ENCODE results near the gene GNL3.
"Not testable (repeated sequence)": the region's sequence is repeated elsewhere in the genome, so short reads cannot be mapped to it uniquely, and the experiment has no call there.

Gene GNL3

GRCh38 chr3:52685709-52686691, at the start of gene GNL3, which contains the start of gene PBRM1:
Gene GNL3 (plus strand): TSS chr3:52686032. CDS start chr3:52686093, 61 bp downstream.
Gene PBRM1 (minus strand): TSS chr3:52685913.
- peak; percentile 90 for DNase-seq

GRCh38 chr3:52636673-52637072, 49.2 kb upstream of the GNL3 start:
- no peak for DNase-seq

GRCh38 chr3:52645549-52645948, 40.3 kb upstream of the GNL3 start:
- no peak for DNase-seq

- DNase-seq: no peak
Measured at GRCh38 chr3:52649461-52650210, 36.2 kb upstream of the GNL3 start.

GRCh38 chr3:52650439-52650838, 35.4 kb upstream of the GNL3 start:
- no peak for DNase-seq

GRCh38 chr3:52651592-52651991, 34.2 kb upstream of the GNL3 start:
- DNase-seq: no peak

- DNase-seq: no peak
Measured at GRCh38 chr3:52655895-52656294, 29.9 kb upstream of the GNL3 start.

GRCh38 chr3:52660046-52660445, 25.8 kb upstream of the GNL3 start:
- DNase-seq: no peak

- no peak for DNase-seq
Measured at GRCh38 chr3:52663098-52663497, 22.7 kb upstream of the GNL3 start.

GRCh38 chr3:52670621-52671521, 15.0 kb upstream of the GNL3 start:
- no peak for DNase-seq

- no peak for DNase-seq
Measured at GRCh38 chr3:52671676-52672075, 14.2 kb upstream of the GNL3 start.

GRCh38 chr3:52676201-52676600, 9.6 kb upstream of the GNL3 start:
- DNase-seq: not testable (repeated sequence)

GRCh38 chr3:52678265-52679198, 7.3 kb upstream of the GNL3 start:
- DNase-seq: no peak

GRCh38 chr3:52679199-52679538, 6.7 kb upstream of the GNL3 start:
- DNase-seq: no peak

GRCh38 chr3:52679811-52680210, 6.0 kb upstream of the GNL3 start:
- DNase-seq: no peak

GRCh38 chr3:52681596-52681995, 4.2 kb upstream of the GNL3 start:
- DNase-seq: no peak

GRCh38 chr3:52682016-52682415, 3.8 kb upstream of the GNL3 start:
- DNase-seq: no peak

- no peak for DNase-seq
Measured at GRCh38 chr3:52683611-52684010, 2.2 kb upstream of the GNL3 start.

GRCh38 chr3:52684184-52684583, 1.6 kb upstream of the GNL3 start:
- no peak for DNase-seq

- DNase-seq: peak; percentile 64
Measured at GRCh38 chr3:52685285-52685708, 535 bp upstream of the GNL3 start.

- DNase-seq: no peak
Measured at GRCh38 chr3:52688266-52688665, 2.4 kb downstream of the GNL3 start.

GRCh38 chr3:52689151-52689550, 3.3 kb downstream of the GNL3 start:
- DNase-seq: no peak

Data from activated effector memory CD4-positive, alpha-beta T cell treated with Interleukin-2 at 50 U/mL for 16 hours (primary cell).